ENCODE measurements around the gene TRMT6. TPM values are rescaled to one million over a fixed set of nuclear protein-coding genes. Genes with fewer than 3 reads are reported as not detected.

TRMT6 gene
- total RNA-seq, 2 experiments from 2014 or later: 22.5 to 29.5 TPM

GRCh38 chr20:5928836-5929715 lies 21.3 kb downstream of the TRMT6 start:
- Histone ChIP-seq H3K4me3 (ENCODE audit: low read depth, low read length, poor library complexity, severe bottlenecking) (no peak overlapping the region), H3K4me1 (ENCODE audit: insufficient read depth, low read length, poor library complexity, severe bottlenecking) (peaks cover 6% of the 10 kb centered on the region), H3K79me2 (ENCODE audit: insufficient read depth, low read depth, low read length) (no peaks in the 10 kb centered on the region), H3K9me2 (ENCODE audit: insufficient read depth, low read length) (no peaks in the 10 kb centered on the region), H3K36me3 (ENCODE audit: insufficient read depth, low read length) (no peaks in the 10 kb centered on the region), H2AFZ (ENCODE audit: low read length) (no peak overlapping the region), H3K4me2 (ENCODE audit: low read length) (no peak overlapping the region), H3K9me3 (ENCODE audit: low read length) (no peaks in the 10 kb centered on the region), H3K27ac (ENCODE audit: low read depth, low read length, poor library complexity, severe bottlenecking) (no peak overlapping the region), H4K20me1 (ENCODE audit: insufficient read depth, low read length) (no peaks in the 10 kb centered on the region)
- POLR2A ChIA-PET: interaction anchor here (0.5 to 1.3 kb wide), 4 partner anchors 7 to 127 kb away, joined by 3 to 6 read pairs (median 4); no protein-coding TSS in a partner anchor
- CTCF ChIA-PET (ENCODE audit: unreplicated experiment): no interaction called here
- intact Hi-C loops (cut with micrococcal nuclease; ENCODE audit: unreplicated experiment): no loop called here
- BruUV-seq (replicated peaks): no TSS peak
- no peak for DNase-seq (ENCODE audit: low spot score)
- TF ChIP-seq EZH2phosphoT487 (IDR thresholded peaks at IDR 0.05; ENCODE audit: borderline replicate concordance, low read depth, low read length) (no peak), CTCF (conservative IDR thresholded peaks at IDR 0.05; ENCODE audit: low read length) (no peak)

GRCh38 chr20:5927749-5928462 lies 22.4 kb downstream of the TRMT6 start:
- intact Hi-C loops (cut with micrococcal nuclease; ENCODE audit: unreplicated experiment): no loop called here
- CTCF ChIA-PET (ENCODE audit: unreplicated experiment): no interaction called here
- Histone ChIP-seq H3K27ac (ENCODE audit: low read depth, low read length, poor library complexity, severe bottlenecking) (no peak overlapping the region), H4K20me1 (ENCODE audit: insufficient read depth, low read length) (no peaks in the 10 kb centered on the region), H2AFZ (ENCODE audit: low read length) (no peak overlapping the region), H3K36me3 (ENCODE audit: insufficient read depth, low read length) (no peaks in the 10 kb centered on the region), H3K4me1 (ENCODE audit: insufficient read depth, low read length, poor library complexity, severe bottlenecking) (no peaks in the 10 kb centered on the region), H3K4me2 (ENCODE audit: low read length) (no peak overlapping the region), H3K9me2 (ENCODE audit: insufficient read depth, low read length) (no peaks in the 10 kb centered on the region), H3K79me2 (ENCODE audit: insufficient read depth, low read depth, low read length) (no peaks in the 10 kb centered on the region), H3K4me3 (ENCODE audit: low read depth, low read length, poor library complexity, severe bottlenecking) (no peak overlapping the region), H3K9me3 (ENCODE audit: low read length) (no peaks in the 10 kb centered on the region)
- no peak for DNase-seq (ENCODE audit: low spot score)
- POLR2A ChIA-PET: interaction anchor here (0.7 to 0.8 kb wide), 2 partner anchors 81 to 95 kb away, joined by 3 read pairs; no protein-coding TSS in a partner anchor
- TF ChIP-seq CTCF (conservative IDR thresholded peaks at IDR 0.05; ENCODE audit: low read length) (no peak), EZH2phosphoT487 (IDR thresholded peaks at IDR 0.05; ENCODE audit: borderline replicate concordance, low read depth, low read length) (no peak)
- no TSS peak for BruUV-seq (replicated peaks)

All from OCI-LY7 (cell line).